B cell (primary cell): ENCODE results near the gene NUP85. TPM values are rescaled to one million over a fixed set of nuclear protein-coding genes. Genes with fewer than 3 reads are reported as not detected.

Experiments
- ATAC-seq: fragments of 200-7000 bp; cut with Tn5 transposase; one replicate; pipeline ENCODE4 v1.10.0; 2021; ENCODE audit warnings: low read depth, mild to moderate bottlenecking, moderate number of reproducible peaks, moderate library complexity
- CTCF ChIA-PET: fragments of 350-600 bp; sonication (Branson Sonifier 250); formaldehyde crosslinking; loops from one replicate; lab custom pipeline; 2021; ENCODE audit warnings: antibody characterized with exemption, inconsistent platforms; lab: Charles Lee
- POLR2A ChIA-PET: fragments of 350-600 bp; sonication (Branson Sonifier 250); formaldehyde crosslinking; loops from one replicate; lab custom pipeline; 2021; ENCODE audit warnings: antibody characterized with exemption; lab: Charles Lee
- DNase-seq: peaks from one replicate; pipeline ENCODE4 v3.0.0; 2013
- H2AFZ ChIP-seq: 2 replicates; pipeline ENCODE4 v1.6.1; 2012; ENCODE audit warnings: mild to moderate bottlenecking, low read depth, low read length; ENCODE audit not compliant: insufficient read depth, poor library complexity, severe bottlenecking
- H3K27ac ChIP-seq, 2 donors: 1 replicate in 1 of 2; 2 replicates in 1 of 2; pipeline ENCODE4 v1.5.1; 2012 to 2013; ENCODE audit warnings: low read length in 2 of 2, mild to moderate bottlenecking in 2 of 2, moderate library complexity in 1 of 2
- H3K27me3 ChIP-seq, 4 experiments: fragments of 200-600 bp in 1 of 4; sonication (generic) in 1 of 4; replicated peaks in 1 of 4; 1 replicate in 2 of 4; 2 replicates in 2 of 4; pipeline versions ENCODE4 v1.6.1 to v1.7.0; 2013 to 2016; ENCODE audit warnings: low read length in 3 of 4, mild to moderate bottlenecking in 2 of 4, mixed read lengths in 1 of 4, moderate library complexity in 1 of 4; ENCODE audit not compliant: insufficient read depth in 4 of 4, control insufficient read depth in 3 of 4; ENCODE audit errors: control extremely low read depth in 1 of 4
- H3K36me3 ChIP-seq, 2 experiments: replicated peaks in 1 of 2; 1 replicate in 1 of 2; 2 replicates in 1 of 2; pipeline versions ENCODE4 v1.6.1 to v1.7.1; 2013; ENCODE audit warnings: low read length in 1 of 2; ENCODE audit not compliant: insufficient read depth in 2 of 2, control insufficient read depth in 1 of 2; ENCODE audit errors: control extremely low read depth in 1 of 2, extremely low read depth in 1 of 2
- H3K4me1 ChIP-seq, 2 donors: fragments of 200-600 bp in 1 of 2; sonication (generic) in 1 of 2; 1 replicate in 1 of 2; 2 replicates in 1 of 2; pipeline versions ENCODE4 v1.5.1 to v1.6.1; 2013 to 2017; ENCODE audit warnings: low read length in 2 of 2; ENCODE audit not compliant: control insufficient read depth in 2 of 2, insufficient read depth in 2 of 2
- H3K4me2 ChIP-seq: replicated peaks from 2 replicates; pipeline ENCODE3; 2012; ENCODE audit warnings: mild to moderate bottlenecking, low read depth, low read length; ENCODE audit not compliant: poor library complexity, severe bottlenecking
- H3K4me3 ChIP-seq, 5 experiments: fragments of 200-600 bp in 1 of 5; sonication (generic) in 1 of 5; 1 replicate in 3 of 5; 2 replicates in 2 of 5; pipeline versions ENCODE4 v1.5.1 to v1.7.0; 2011 to 2016; ENCODE audit warnings: low read length in 4 of 5, mild to moderate bottlenecking in 4 of 5, low read depth in 2 of 5, control low read depth in 1 of 5, moderate library complexity in 1 of 5; ENCODE audit not compliant: insufficient read depth in 1 of 5; ENCODE audit errors: control extremely low read depth in 1 of 5, extremely low read depth in 1 of 5
- H3K79me2 ChIP-seq: fragments of 200-600 bp; sonication (generic); one replicate; pipeline ENCODE4 v1.6.0; 2016; ENCODE audit warnings: low read length; ENCODE audit not compliant: control insufficient read depth, insufficient read depth
- H3K9ac ChIP-seq: fragments of 200-600 bp; sonication (generic); 2 replicates; pipeline ENCODE4 v1.6.1; 2017; ENCODE audit warnings: mild to moderate bottlenecking, low read length, moderate library complexity
- H3K9me3 ChIP-seq, 3 donors: one replicate each; pipeline versions ENCODE4 v1.6.1 to v1.7.1; 2013; ENCODE audit warnings: low read length in 2 of 3; ENCODE audit not compliant: control insufficient read depth in 2 of 3, insufficient read depth in 1 of 3; ENCODE audit errors: control extremely low read depth in 1 of 3
- H4K20me1 ChIP-seq: 2 replicates; pipeline ENCODE4 v1.6.0; 2012; ENCODE audit warnings: mild to moderate bottlenecking, low read length; ENCODE audit not compliant: insufficient read depth, control insufficient read depth, poor library complexity, severe bottlenecking
- H3K27ac Mint-ChIP-seq: one replicate; pipeline ENCODE4 v1.8.0; 2021; ENCODE audit warnings: mixed read lengths
- H3K27me3 Mint-ChIP-seq: one replicate; pipeline ENCODE4 v1.8.0; 2021; ENCODE audit warnings: mixed read lengths
- H3K4me1 Mint-ChIP-seq: one replicate; pipeline ENCODE4 v1.8.0; 2021; ENCODE audit warnings: mixed read lengths
- H3K4me3 Mint-ChIP-seq: one replicate; pipeline ENCODE4 v1.8.0; 2021; ENCODE audit warnings: mixed read lengths
- H3K9me3 Mint-ChIP-seq: one replicate; pipeline ENCODE4 v1.8.0; 2022; ENCODE audit warnings: mixed read lengths; ENCODE audit not compliant: insufficient read depth
- CTCF ChIP-seq: fragments of 200-600 bp; IDR thresholded peaks from one replicate; pipeline ENCODE4 v1.8.0; 2022; ENCODE audit warnings: antibody characterized with exemption, mild to moderate bottlenecking
- EZH2 ChIP-seq: IDR thresholded peaks from 2 replicates; pipeline ENCODE4 v1.6.1; 2012; ENCODE audit warnings: borderline replicate concordance, low read depth, mild to moderate bottlenecking, moderate library complexity, low read length; ENCODE audit not compliant: insufficient read depth, poor library complexity, severe bottlenecking
- WGBS: methylation state at CpG from one replicate; pipeline ENCODE4 v1.1.5; 2013; ENCODE audit warnings: missing lambda C conversion rate; ENCODE audit not compliant: insufficient coverage; 5-methylcytosine and 5-hydroxymethylcytosine counted together
- intact Hi-C: fragments of 100-400 bp; cut with micrococcal nuclease; formaldehyde crosslinking; loops from one replicate; pipeline ENCODE4 v1.10.0; 2022
- polyA plus RNA-seq: library from polyadenylated mRNA; depleted of rRNA; stranded (reverse); fragments of >200 nt; gene quantifications from 2 replicates; pipeline ENCODE4 v1.2.3, GENCODE V29; 2012
- total RNA-seq, 2 donors: library from RNA; stranded (reverse); fragments of 120-200 nt in 1 of 2; gene quantifications; 1 replicate in 1 of 2; 2 replicates in 1 of 2; pipeline versions ENCODE4 v1.2.3 to v1.2.4, GENCODE V29; 2013 to 2022

The NUP85 gene
- total and polyA plus RNA-seq, 2 donors (not counting 1 experiment from before 2014, with no cell fraction given): 97.5 to 142 TPM

DNA sequence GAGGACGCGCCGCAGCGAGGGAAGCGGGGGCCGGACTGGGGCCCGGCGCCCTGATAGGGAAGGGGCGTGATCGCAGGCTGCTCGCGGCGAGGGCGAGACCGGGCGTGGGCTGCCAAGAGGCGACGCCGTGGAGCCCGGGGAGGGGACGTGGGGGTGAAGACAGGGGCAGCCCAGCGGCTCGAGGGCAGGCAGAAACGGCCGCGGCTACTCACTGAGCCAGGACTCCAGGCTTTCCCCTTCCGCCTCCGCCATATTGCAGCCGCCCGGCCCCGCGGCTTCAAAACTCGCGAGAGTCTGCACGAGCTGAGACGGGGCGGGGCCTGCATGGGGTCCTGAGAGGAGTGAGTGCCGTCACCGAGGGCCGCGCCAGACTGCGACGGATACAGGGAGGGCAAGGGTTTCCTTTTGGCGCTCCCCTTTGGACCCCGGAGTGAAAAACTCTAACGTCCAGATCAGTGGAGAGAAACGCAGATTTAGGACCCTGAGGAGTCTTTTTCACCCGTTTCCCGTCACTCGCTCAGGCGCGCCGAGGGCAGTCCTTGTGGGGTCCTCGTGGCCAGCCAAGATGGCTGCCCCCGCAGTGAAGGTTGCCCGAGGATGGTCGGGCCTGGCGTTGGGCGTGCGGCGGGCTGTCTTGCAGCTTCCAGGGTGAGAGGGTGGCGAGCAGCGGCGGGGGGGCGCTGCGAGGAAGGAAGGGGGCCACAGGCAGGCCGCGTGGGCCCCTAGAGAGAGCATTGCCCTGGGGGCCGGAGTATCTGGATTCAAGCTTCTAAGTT, 56.0 kb downstream of the NUP85 start, which contains the start of the genes GGA3 and MRPS7:
Gene GGA3 (minus strand): TSS at position 271 of the 776 bp plus-strand sequence. CDS start 19 bp downstream, at position 252.
Gene MRPS7 (plus strand): TSS at position 544 of the 776 bp plus-strand sequence. CDS start 22 bp downstream, at position 566.
- H3K79me2 ChIP-seq: peaks cover 73% of the 10 kb centered on the region
- CTCF ChIA-PET: interaction anchor here (0.5 to 4.9 kb wide), 15 partner anchors 10 to 151 kb away, joined by 3 to 62 read pairs (median 5); partner anchors contain the start of genes MIF4GD and SLC25A19
- DNase-seq (peak; percentile 98), ATAC-seq (peak; percentile 96)
- peaks cover 16% of the 10 kb centered on the region for H4K20me1 ChIP-seq
- peak within 1 kb of the TSS; percentile 97 for H3K4me3 Mint-ChIP-seq
- peak within 1 kb of the TSS; percentile 87 for H2AFZ ChIP-seq
- H3K4me1 ChIP-seq: peaks cover 25% of the 10 kb centered on the region in 2 donors
- WGBS: under 1% methylated on average over 68 of the region's 69 CpGs
- H3K27ac Mint-ChIP-seq: peak within 1 kb of the TSS; percentile 100
- peaks cover 0 to 17% of the 10 kb centered on the region in 2 experiments for H3K36me3 ChIP-seq
- no peaks in the 10 kb centered on the region for H3K27me3 Mint-ChIP-seq
- peaks cover 52% of the 10 kb centered on the region for H3K4me1 Mint-ChIP-seq
- POLR2A ChIA-PET: interaction anchor here (0.6 to 3.2 kb wide), 11 partner anchors 9 to 195 kb away, joined by 3 to 41 read pairs (median 7); partner anchors contain the start of genes GRB2, MIF4GD, SLC25A19 and TMEM94
- peak within 1 kb of the TSS; percentile 95 to 99 for H3K27ac ChIP-seq
- no peak for TF ChIP-seq EZH2
- TF ChIP-seq CTCF: no peak
- H3K27me3 ChIP-seq: no peaks in the 10 kb centered on the region
- H3K4me3 ChIP-seq: peak within 1 kb of the TSS; percentile 79 to 96 (median 95)
- H3K4me2 ChIP-seq: peak within 1 kb of the TSS; percentile 88
- H3K9me3 ChIP-seq: no peaks in the 10 kb centered on the region
- no peaks in the 10 kb centered on the region for H3K9me3 Mint-ChIP-seq
- intact Hi-C loops: loop anchor here (1.0 kb wide), 7 partner anchors 10 to 328 kb away; partner anchors contain the start of genes GRB2, MIF4GD, SLC25A19 and TMEM94
- H3K9ac ChIP-seq: peak within 1 kb of the TSS; percentile 94
